Mesendoderm (in vitro differentiated cells): ENCODE results near the gene MYO1A.
"Not testable (repeated sequence)": the region's sequence is repeated elsewhere in the genome, so short reads cannot be mapped to it uniquely, and the experiment has no call there.

Source experiments
- DNase-seq: peaks from one replicate; pipeline ENCODE4 v3.0.0; 2013
- H2AK5ac ChIP-seq: 2 replicates; pipeline ENCODE4 v1.6.1; 2013; ENCODE audit warnings: low read length, inconsistent platforms
- H2BK120ac ChIP-seq: 2 replicates; pipeline ENCODE4 v1.6.1; 2013; ENCODE audit warnings: low read depth, mild to moderate bottlenecking, low read length, moderate library complexity, mixed read lengths
- H2BK15ac ChIP-seq: replicated peaks from 2 replicates; pipeline ENCODE4 v1.6.1; 2013; ENCODE audit warnings: low read depth, mild to moderate bottlenecking, moderate library complexity
- H2BK5ac ChIP-seq: 2 replicates; pipeline ENCODE4 v1.6.1; 2013; ENCODE audit warnings: low read length, inconsistent platforms
- H3K18ac ChIP-seq: 2 replicates; pipeline ENCODE4 v1.6.1; 2013; ENCODE audit warnings: mild to moderate bottlenecking, low read length, mixed read lengths
- H3K23ac ChIP-seq: one replicate; pipeline ENCODE4 v1.6.1; 2013; ENCODE audit warnings: low read length
- H3K27ac ChIP-seq: 2 replicates; pipeline ENCODE4 v1.5.1; 2013; ENCODE audit warnings: low read depth, mild to moderate bottlenecking, inconsistent platforms, low read length, moderate library complexity
- H3K27me3 ChIP-seq: 2 replicates; pipeline ENCODE4 v1.6.1; 2013; ENCODE audit warnings: low read length, control low read depth, mild to moderate bottlenecking, inconsistent platforms; ENCODE audit not compliant: insufficient read depth, poor library complexity
- H3K36me3 ChIP-seq: 2 replicates; pipeline ENCODE4 v1.6.1; 2013; ENCODE audit warnings: low read length, inconsistent platforms; ENCODE audit not compliant: control insufficient read depth, insufficient read depth
- H3K4ac ChIP-seq: one replicate; pipeline ENCODE4 v1.6.1; 2013; ENCODE audit warnings: low read depth, mild to moderate bottlenecking, low read length, moderate library complexity
- H3K4me1 ChIP-seq: 2 replicates; pipeline ENCODE4 v1.6.1; 2013; ENCODE audit warnings: low read depth, low read length, inconsistent platforms; ENCODE audit not compliant: control insufficient read depth
- H3K4me2 ChIP-seq: 2 replicates; pipeline ENCODE4 v1.6.1; 2013; ENCODE audit warnings: low read length
- H3K4me3 ChIP-seq: 2 replicates; pipeline ENCODE4 v1.5.1; 2013; ENCODE audit warnings: mild to moderate bottlenecking, low read length
- H3K56ac ChIP-seq: one replicate; pipeline ENCODE4 v1.6.1; 2013; ENCODE audit warnings: low read length
- H3K79me1 ChIP-seq: 2 replicates; pipeline ENCODE4 v1.6.1; 2013; ENCODE audit warnings: low read length, inconsistent platforms
- H3K79me2 ChIP-seq: 2 replicates; pipeline ENCODE4 v1.6.1; 2013; ENCODE audit warnings: mild to moderate bottlenecking, low read length; ENCODE audit not compliant: control insufficient read depth, insufficient read depth
- H3K9ac ChIP-seq: 2 replicates; pipeline ENCODE4 v1.6.1; 2013; ENCODE audit warnings: low read length, inconsistent platforms
- H4K5ac ChIP-seq: one replicate; pipeline ENCODE4 v1.6.1; 2013; ENCODE audit warnings: low read length
- H4K8ac ChIP-seq: one replicate; pipeline ENCODE4 v1.6.1; 2013; ENCODE audit warnings: low read depth, mild to moderate bottlenecking, control low read depth, low read length, moderate library complexity
- WGBS: extraction: QIAGEN DNeasy Blood & Tissue Kit; methylation state at CpG from one replicate; pipeline ENCODE4 v1.1.7; 2013; ENCODE audit warnings: low lambda C conversion rate, missing lambda C conversion rate; ENCODE audit not compliant: insufficient coverage; ENCODE audit errors: extremely low coverage; 5-methylcytosine and 5-hydroxymethylcytosine counted together

The MYO1A gene

DNA sequence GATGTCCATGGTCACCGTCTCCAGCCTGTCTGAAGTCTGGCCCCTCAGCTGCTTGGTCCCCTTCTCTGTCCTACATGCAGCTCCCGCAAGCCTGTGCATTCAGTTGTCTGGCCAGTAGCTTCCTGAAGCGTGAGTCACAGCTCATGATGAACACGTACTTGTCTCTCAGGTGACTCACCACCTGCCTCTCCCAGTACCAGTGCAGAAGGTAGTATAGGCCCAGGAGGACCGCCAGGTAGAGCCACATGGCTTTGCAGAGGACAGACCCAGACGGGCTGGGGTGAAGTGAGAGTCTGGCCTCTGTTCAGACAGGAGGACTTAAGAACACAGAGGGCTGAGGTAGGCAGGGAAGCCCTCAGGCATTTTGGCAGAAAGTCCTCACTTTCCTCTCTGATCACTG, 64.2 kb downstream of the MYO1A start:
- DNase-seq: peak; percentile 83
- peaks cover 15% of the 10 kb centered on the region for H3K4me1 ChIP-seq
- H3K79me2 ChIP-seq, H2BK5ac ChIP-seq, H2AK5ac ChIP-seq, H3K4me3 ChIP-seq, H3K18ac ChIP-seq, H3K27ac ChIP-seq, H3K36me3 ChIP-seq, H3K79me1 ChIP-seq, H3K56ac ChIP-seq, H3K9ac ChIP-seq, H3K4me2 ChIP-seq, H4K8ac ChIP-seq, H3K23ac ChIP-seq, H2BK120ac ChIP-seq, H3K27me3 ChIP-seq, H2BK15ac ChIP-seq, H4K5ac ChIP-seq, H3K4ac ChIP-seq: not testable (repeated sequence)
- WGBS: no CpG with 5 or more reads among the region's 6 CpGs

DNA sequence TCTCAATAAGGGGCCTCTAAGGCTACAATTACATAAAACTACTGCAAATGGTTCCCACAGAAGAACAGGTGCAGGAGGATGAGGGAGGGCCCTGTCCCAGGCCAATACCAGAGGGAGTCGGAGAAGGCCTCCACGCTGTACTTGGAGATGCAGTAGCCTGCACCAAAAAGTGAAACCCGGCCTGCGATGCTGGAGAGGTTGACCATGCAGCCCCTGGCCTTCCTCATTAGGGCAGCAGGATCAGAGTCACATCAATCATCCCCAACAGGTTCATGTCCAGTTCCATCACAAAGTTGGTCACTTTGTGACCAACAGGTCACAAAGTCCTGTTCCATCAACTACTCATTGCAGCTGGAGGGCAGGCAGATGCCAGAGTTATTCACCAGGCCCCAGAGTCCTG, 66.5 kb downstream of the MYO1A start:
- H3K27me3 ChIP-seq: no peaks in the 10 kb centered on the region
- peaks cover 8% of the 10 kb centered on the region for H3K4me1 ChIP-seq
- DNase-seq: no peak
- no peak overlapping the region for H3K23ac ChIP-seq
- no peak overlapping the region for H3K4ac ChIP-seq
- no peak overlapping the region for H2BK15ac ChIP-seq
- no peak overlapping the region for H3K27ac ChIP-seq
- no peaks in the 10 kb centered on the region for H3K36me3 ChIP-seq
- H2BK120ac ChIP-seq: no peak overlapping the region
- H4K8ac ChIP-seq: no peak overlapping the region
- no peak overlapping the region for H3K4me2 ChIP-seq
- H2BK5ac ChIP-seq: no peak overlapping the region
- no peaks in the 10 kb centered on the region for H3K79me2 ChIP-seq
- no CpG with 5 or more reads among the region's 4 CpGs for WGBS
- H4K5ac ChIP-seq: no peak overlapping the region
- no peak overlapping the region for H2AK5ac ChIP-seq
- H3K18ac ChIP-seq: no peak overlapping the region
- H3K4me3 ChIP-seq: no peak overlapping the region
- no peak overlapping the region for H3K9ac ChIP-seq
- no peak overlapping the region for H3K56ac ChIP-seq
- no peaks in the 10 kb centered on the region for H3K79me1 ChIP-seq

DNA sequence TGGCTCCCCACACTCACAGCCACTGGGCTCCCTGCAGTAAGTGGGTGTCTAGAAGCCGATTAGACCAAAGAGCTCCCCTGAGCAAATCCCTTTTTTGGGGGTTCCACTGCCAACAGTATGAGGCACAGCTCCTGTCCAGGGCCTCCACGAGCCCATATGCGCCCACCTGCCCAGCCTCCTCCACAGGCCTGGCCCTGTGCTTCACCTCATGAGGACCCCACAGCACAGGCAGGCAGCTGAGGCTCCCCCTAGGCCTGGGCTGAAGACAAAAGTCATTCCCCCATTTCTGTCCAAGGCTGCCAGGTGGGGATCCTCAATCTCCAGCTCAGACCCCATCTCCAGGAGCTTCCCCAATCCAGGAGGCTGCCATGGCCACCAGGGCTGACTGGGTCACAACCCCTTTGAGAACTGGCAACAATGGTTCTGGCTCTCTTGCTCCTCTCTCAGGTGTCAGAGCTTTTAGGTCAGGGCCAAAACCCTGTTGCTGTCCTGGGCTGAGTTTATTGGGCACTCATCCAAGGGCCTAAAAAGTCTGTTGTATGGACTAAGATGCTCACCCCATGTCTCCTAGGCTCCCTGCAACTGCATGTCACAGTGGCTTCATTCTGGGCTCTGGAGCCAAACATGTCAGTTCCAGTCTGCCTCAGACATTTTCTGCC, 67.2 kb downstream of the MYO1A start:
- no CpG with 5 or more reads among the region's 3 CpGs for WGBS
- DNase-seq: not testable (repeated sequence)

DNA sequence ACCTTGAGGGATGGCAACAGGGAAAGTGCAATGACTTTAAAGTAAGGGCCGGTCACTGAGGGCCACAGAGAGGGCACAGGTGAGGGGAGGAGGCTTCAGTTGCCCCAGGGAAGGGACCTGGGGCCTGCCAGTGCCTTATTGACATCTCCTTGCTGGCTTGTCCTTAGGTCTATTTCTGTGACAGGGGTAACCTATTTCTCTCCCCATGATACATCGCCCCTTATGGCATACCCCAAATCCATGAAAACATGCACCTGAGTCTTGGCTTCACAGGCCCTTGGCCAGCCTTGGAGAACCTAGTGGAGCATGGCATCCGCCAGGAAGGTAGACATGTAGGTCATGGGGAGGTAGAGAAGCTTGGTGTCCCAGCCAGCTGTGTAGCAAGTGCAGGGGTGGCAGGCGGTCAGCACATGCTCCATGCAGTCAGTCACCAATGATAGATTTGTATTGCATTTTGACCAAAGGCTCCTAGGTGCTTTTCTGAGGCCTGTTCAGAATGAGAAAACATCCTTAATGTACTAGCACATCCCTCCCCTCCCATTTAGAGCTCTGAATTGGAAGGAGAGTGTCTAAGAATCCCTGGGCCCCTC, 68.9 kb downstream of the MYO1A start:
- no peak overlapping the region for H3K23ac ChIP-seq
- H3K27me3 ChIP-seq: no peaks in the 10 kb centered on the region
- H3K56ac ChIP-seq: no peak overlapping the region
- no peak overlapping the region for H3K4ac ChIP-seq
- no peak overlapping the region for H3K4me2 ChIP-seq
- no peak overlapping the region for H4K8ac ChIP-seq
- no peak for DNase-seq
- H2BK120ac ChIP-seq: no peak overlapping the region
- no peak overlapping the region for H3K18ac ChIP-seq
- no peaks in the 10 kb centered on the region for H3K4me1 ChIP-seq
- no peak overlapping the region for H3K4me3 ChIP-seq
- H4K5ac ChIP-seq: no peak overlapping the region
- H2AK5ac ChIP-seq: no peak overlapping the region
- no peak overlapping the region for H3K9ac ChIP-seq
- no peak overlapping the region for H2BK5ac ChIP-seq
- H3K79me2 ChIP-seq: no peaks in the 10 kb centered on the region
- H2BK15ac ChIP-seq: no peak overlapping the region
- H3K36me3 ChIP-seq: no peaks in the 10 kb centered on the region
- no peak overlapping the region for H3K27ac ChIP-seq
- no peaks in the 10 kb centered on the region for H3K79me1 ChIP-seq
- WGBS: no CpG with 5 or more reads among the region's 4 CpGs

More for the DNA sequence above, 67.2 kb downstream of the MYO1A start:
- not testable (repeated sequence) for H3K4me1 ChIP-seq, H3K23ac ChIP-seq, H3K79me2 ChIP-seq, H3K56ac ChIP-seq, H3K4me3 ChIP-seq, H3K4me2 ChIP-seq, H3K27me3 ChIP-seq, H3K9ac ChIP-seq, H2AK5ac ChIP-seq, H3K79me1 ChIP-seq, H2BK15ac ChIP-seq, H3K4ac ChIP-seq, H3K36me3 ChIP-seq, H2BK120ac ChIP-seq, H2BK5ac ChIP-seq, H3K18ac ChIP-seq, H4K8ac ChIP-seq, H3K27ac ChIP-seq, H4K5ac ChIP-seq

DNA sequence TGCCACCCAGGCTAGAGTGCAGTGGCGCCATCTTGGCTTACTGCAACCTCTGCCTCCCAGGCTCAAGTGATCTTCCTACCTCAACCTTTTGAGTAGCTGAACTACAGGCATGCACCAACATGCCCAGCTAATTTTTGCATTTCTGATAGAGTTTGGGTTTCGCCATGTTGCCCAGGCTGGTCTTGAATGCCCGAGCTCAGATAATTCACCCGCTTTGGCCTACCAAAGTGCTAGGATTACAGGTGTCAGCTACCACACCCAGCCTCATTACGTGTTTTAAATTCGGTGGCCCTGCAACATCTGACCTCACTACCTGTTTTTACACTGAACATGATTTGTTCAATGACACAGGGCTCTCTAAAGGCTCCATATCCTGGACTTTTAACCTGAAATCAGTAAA, 69.7 kb downstream of the MYO1A start:
- Histone ChIP-seq H4K5ac (no peak overlapping the region), H3K4me1 (no peaks in the 10 kb centered on the region), H3K79me1 (no peaks in the 10 kb centered on the region), H3K27me3 (no peaks in the 10 kb centered on the region), H3K18ac (no peak overlapping the region), H2BK15ac (no peak overlapping the region), H3K56ac (no peak overlapping the region), H4K8ac (no peak overlapping the region), H2AK5ac (no peak overlapping the region), H3K9ac (no peak overlapping the region), H3K4me3 (no peak overlapping the region), H3K4ac (no peak overlapping the region), H3K4me2 (no peak overlapping the region), H3K23ac (no peak overlapping the region), H3K79me2 (no peaks in the 10 kb centered on the region), H3K36me3 (no peaks in the 10 kb centered on the region), H2BK120ac (no peak overlapping the region), H2BK5ac (no peak overlapping the region), H3K27ac (no peak overlapping the region)
- WGBS: no CpG with 5 or more reads among the region's 6 CpGs
- no peak for DNase-seq

DNA sequence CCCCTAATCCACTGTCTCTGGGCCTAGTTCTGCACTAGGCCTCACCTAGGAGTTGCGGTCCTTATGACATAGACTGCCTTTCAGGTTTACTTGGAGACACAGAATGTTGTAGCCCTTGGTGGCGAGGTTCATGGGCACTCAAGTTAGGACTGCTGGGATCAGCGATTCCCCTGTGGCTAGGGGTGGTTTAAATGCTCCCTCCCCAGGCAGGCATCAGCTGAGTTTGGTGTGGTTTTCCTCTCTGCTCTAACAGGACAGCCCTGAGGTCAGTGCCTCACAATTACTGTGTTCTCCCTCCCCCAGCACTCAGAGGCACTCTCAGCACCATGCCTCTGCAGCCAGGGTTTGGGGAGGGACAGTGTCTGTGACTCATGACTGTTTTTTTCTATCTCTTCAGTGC, 70.3 kb downstream of the MYO1A start:
- Histone ChIP-seq H2BK15ac (no peak overlapping the region), H2BK120ac (no peak overlapping the region), H3K4me2 (no peak overlapping the region), H3K36me3 (no peaks in the 10 kb centered on the region), H3K27me3 (no peaks in the 10 kb centered on the region), H2BK5ac (no peak overlapping the region), H2AK5ac (no peak overlapping the region), H3K9ac (no peak overlapping the region), H3K4ac (no peak overlapping the region), H3K18ac (no peak overlapping the region), H3K4me3 (no peak overlapping the region), H4K8ac (no peak overlapping the region), H3K27ac (no peak overlapping the region), H3K79me2 (no peaks in the 10 kb centered on the region), H3K4me1 (no peaks in the 10 kb centered on the region), H3K23ac (no peak overlapping the region), H3K79me1 (no peaks in the 10 kb centered on the region), H4K5ac (no peak overlapping the region), H3K56ac (no peak overlapping the region)
- no peak for DNase-seq
- WGBS: no CpG with 5 or more reads among the region's 3 CpGs
